ENCODE data around the gene GLYATL1.
"Not testable (repeated sequence)": the region's sequence is repeated elsewhere in the genome, so short reads cannot be mapped to it uniquely, and the experiment has no call there.

GLYATL1 gene

GRCh38 chr11:59000003-59000402 lies 60.7 kb downstream of the GLYATL1 start:
- DNase-seq: no peak

GRCh38 chr11:59002006-59002405 lies 62.7 kb downstream of the GLYATL1 start:
- not testable (repeated sequence) for DNase-seq

All from activated CD4-positive, CD25-positive, alpha-beta regulatory T cell treated with anti-CD3 and anti-CD28 coated beads, Interleukin-2, amount 50 U/mL, for 72 hours (primary cell).